ENCODE results near the gene ERV3-1. TPM values are rescaled to one million over a fixed set of nuclear protein-coding genes. Genes with fewer than 3 reads are reported as not detected.
"Not testable (repeated sequence)": the region's sequence is repeated elsewhere in the genome, so short reads cannot be mapped to it uniquely, and the experiment has no call there.

Gene ERV3-1
- total RNA-seq: 1 to 10 TPM; 3.5 to 5.7 TPM

GRCh38 chr7:65006094-65006992 lies at the start of gene ERV3-1:
TSS of gene ERV3-1 (minus strand) at chr7:65006687. CDS start at chr7:64993026, 13,661 bp downstream.
- peak within 1 kb of the TSS; percentile 65 to 96 for H3K4me3 ChIP-seq
- peak; percentile 99 for DNase-seq (ENCODE audit: low spot score)
- H3K9me3 ChIP-seq: no peaks in the 10 kb centered on the region
- peak within 1 kb of the TSS; percentile 88 for H3K27ac ChIP-seq
- H3K4me1 ChIP-seq: peaks cover 0 to 16% of the 10 kb centered on the region in 2 donors
- H3K27me3 ChIP-seq: no peaks in the 10 kb centered on the region
- H3K36me3 ChIP-seq: no peaks in the 10 kb centered on the region
- TF ChIP-seq CTCF (IDR thresholded peaks at IDR 0.05): no peak

- H3K9me3 ChIP-seq; H3K4me1 ChIP-seq; H3K4me3 ChIP-seq; H3K27me3 ChIP-seq; DNase-seq (ENCODE audit: low spot score); H3K27ac ChIP-seq: not testable (repeated sequence)
- peaks cover 14% of the 10 kb centered on the region for H3K36me3 ChIP-seq
These were observed 49.3 kb upstream of the ERV3-1 start for GRCh38 chr7:65055786-65056185.

- H3K4me1 ChIP-seq; DNase-seq (ENCODE audit: low spot score); H3K4me3 ChIP-seq; H3K27me3 ChIP-seq; H3K9me3 ChIP-seq; H3K27ac ChIP-seq: not testable (repeated sequence)
- peaks cover 14% of the 10 kb centered on the region for H3K36me3 ChIP-seq
These were observed 48.0 kb upstream of the ERV3-1 start for GRCh38 chr7:65054466-65054994.

- H3K4me1 ChIP-seq; H3K4me3 ChIP-seq; H3K9me3 ChIP-seq; H3K27me3 ChIP-seq; H3K36me3 ChIP-seq; DNase-seq (ENCODE audit: low spot score): not testable (repeated sequence)
- peak overlapping the region in 1 of 2 donors; percentile 11 for H3K27ac ChIP-seq
These were observed 45.2 kb upstream of the ERV3-1 start for GRCh38 chr7:65051654-65052053.

GRCh38 chr7:65051139-65051538 lies 44.7 kb upstream of the ERV3-1 start:
- not testable (repeated sequence) for DNase-seq (ENCODE audit: low spot score); H3K36me3 ChIP-seq; H3K27ac ChIP-seq; H3K27me3 ChIP-seq; H3K4me3 ChIP-seq; H3K9me3 ChIP-seq; H3K4me1 ChIP-seq

GRCh38 chr7:65046329-65046728 lies 39.8 kb upstream of the ERV3-1 start:
- not testable (repeated sequence) for H3K27me3 ChIP-seq; H3K4me3 ChIP-seq; H3K9me3 ChIP-seq; DNase-seq (ENCODE audit: low spot score); H3K36me3 ChIP-seq; H3K4me1 ChIP-seq; H3K27ac ChIP-seq

- H3K4me1 ChIP-seq; H3K36me3 ChIP-seq; H3K9me3 ChIP-seq; DNase-seq (ENCODE audit: low spot score); H3K4me3 ChIP-seq; H3K27ac ChIP-seq; H3K27me3 ChIP-seq: not testable (repeated sequence)
These were observed 39.1 kb upstream of the ERV3-1 start for GRCh38 chr7:65045589-65045988.

- H3K9me3 ChIP-seq; H3K27me3 ChIP-seq; DNase-seq (ENCODE audit: low spot score); H3K36me3 ChIP-seq: not testable (repeated sequence)
- Histone ChIP-seq H3K4me3 (peak overlapping the region; percentile 79 to 87), H3K4me1 (peaks cover 0 to 19% of the 10 kb centered on the region in 2 donors), H3K27ac (peak overlapping the region; percentile 85 to 86)
These were observed 32.3 kb upstream of the ERV3-1 start for GRCh38 chr7:65038767-65039166.

- H3K4me3 ChIP-seq: peak overlapping the region; percentile 79 to 87
- peaks cover 0 to 19% of the 10 kb centered on the region in 2 donors for H3K4me1 ChIP-seq
- no peaks in the 10 kb centered on the region for H3K9me3 ChIP-seq
- peak overlapping the region; percentile 85 to 86 for H3K27ac ChIP-seq
- no peaks in the 10 kb centered on the region for H3K27me3 ChIP-seq
- no peak for TF ChIP-seq CTCF (IDR thresholded peaks at IDR 0.05)
- peak; percentile 84 for DNase-seq (ENCODE audit: low spot score)
- H3K36me3 ChIP-seq: no peaks in the 10 kb centered on the region
These were observed 31.5 kb upstream of the ERV3-1 start for GRCh38 chr7:65037740-65038688.

GRCh38 chr7:65036526-65036925 lies 30.0 kb upstream of the ERV3-1 start:
- H3K27me3 ChIP-seq; H3K4me3 ChIP-seq; H3K36me3 ChIP-seq; H3K9me3 ChIP-seq; DNase-seq (ENCODE audit: low spot score): not testable (repeated sequence)
- Histone ChIP-seq H3K27ac (peak overlapping the region in 1 of 2 donors; percentile 66), H3K4me1 (peaks cover 0 to 19% of the 10 kb centered on the region in 2 donors)

GRCh38 chr7:65035469-65035868 lies 29.0 kb upstream of the ERV3-1 start:
- H3K36me3 ChIP-seq; H3K27ac ChIP-seq; H3K27me3 ChIP-seq; H3K4me3 ChIP-seq; DNase-seq (ENCODE audit: low spot score); H3K9me3 ChIP-seq: not testable (repeated sequence)
- peaks cover 0 to 17% of the 10 kb centered on the region in 2 donors for H3K4me1 ChIP-seq
